DMS79 treated with DMSO at 0.1 percent for 48 hours (cell line): ENCODE measurements around the gene TNRC6C.

Experiments used
- DNase-seq: peaks from one replicate; lab custom pipeline; 2025; lab: John Stamatoyannopoulos, UW

Gene TNRC6C

DNA sequence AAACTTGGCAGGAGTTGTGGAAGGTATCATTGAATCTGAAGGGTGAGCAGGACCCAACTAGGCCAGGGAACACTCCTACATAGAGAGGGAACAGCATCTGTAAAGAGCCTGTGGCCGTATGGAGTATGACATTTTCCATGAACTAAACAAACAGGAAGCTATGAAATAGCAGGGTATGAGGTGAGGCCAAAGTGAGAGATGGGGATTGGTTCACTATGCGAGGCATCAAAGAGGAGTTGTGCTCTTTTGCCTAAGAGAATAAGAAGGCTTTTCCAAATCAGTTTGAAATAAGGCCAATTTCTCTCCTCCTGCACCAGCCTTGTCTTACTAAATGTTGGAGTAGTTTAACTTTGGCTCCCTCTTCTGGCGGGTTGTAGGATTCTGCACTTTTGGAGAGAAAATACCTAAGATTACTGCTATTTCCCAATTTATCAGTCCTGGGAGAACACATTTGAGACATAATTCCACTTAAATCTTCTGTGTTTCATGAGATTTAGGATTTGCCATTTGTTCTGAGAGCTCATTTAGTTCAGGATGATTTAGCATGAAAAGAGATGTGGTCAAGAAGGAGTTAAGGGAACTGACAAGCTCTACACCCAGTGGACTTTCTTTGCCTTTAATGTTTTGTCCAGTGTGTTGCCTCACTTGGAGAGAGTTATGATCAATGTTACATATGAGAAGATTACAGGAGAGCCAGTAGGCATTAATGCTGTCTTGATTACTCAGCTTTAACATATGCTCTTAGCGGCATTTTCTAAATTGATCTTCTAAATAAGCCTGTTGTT lies 55.4 kb downstream of the TNRC6C start:
- peak; percentile 64 for DNase-seq

DNA sequence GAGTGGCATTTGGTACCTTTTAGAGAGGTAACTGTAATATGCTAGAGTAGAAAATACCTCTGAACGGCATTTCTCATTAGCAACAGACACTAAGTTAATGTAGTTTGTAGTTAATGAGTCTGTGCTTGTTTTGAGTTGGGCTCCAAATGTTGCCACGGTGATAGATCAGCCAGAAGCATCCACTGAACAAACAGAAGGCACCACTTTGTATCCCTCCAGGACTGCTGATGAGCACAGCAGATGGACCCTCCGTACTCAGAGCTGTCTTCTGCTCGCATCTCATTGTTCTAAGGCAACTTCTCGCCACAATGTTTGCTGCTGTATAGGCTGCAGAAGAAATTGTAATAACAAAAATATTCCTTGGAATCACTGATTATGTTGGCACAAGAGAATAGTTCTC lies 56.1 kb downstream of the TNRC6C start:
- no peak for DNase-seq

DNA sequence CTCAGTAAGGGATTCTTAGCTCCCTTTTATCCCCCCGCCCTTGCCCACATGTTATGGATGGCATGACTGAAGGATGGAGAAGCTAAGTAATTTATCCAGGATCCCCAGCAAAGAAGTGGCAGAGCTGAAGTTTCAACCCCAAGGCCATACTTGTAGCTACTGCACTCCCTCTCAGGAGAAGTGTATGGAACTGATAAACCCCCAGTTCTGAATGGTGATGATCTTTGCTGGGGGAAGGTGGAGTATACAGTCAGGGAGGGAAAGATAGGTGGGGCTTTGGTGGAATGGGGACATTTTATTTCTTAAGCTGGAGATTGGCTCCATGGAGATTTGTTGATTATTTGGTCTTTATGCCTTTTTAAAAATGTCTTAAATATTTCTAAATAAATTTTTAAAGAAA lies 58.3 kb downstream of the TNRC6C start:
- no peak for DNase-seq

DNA sequence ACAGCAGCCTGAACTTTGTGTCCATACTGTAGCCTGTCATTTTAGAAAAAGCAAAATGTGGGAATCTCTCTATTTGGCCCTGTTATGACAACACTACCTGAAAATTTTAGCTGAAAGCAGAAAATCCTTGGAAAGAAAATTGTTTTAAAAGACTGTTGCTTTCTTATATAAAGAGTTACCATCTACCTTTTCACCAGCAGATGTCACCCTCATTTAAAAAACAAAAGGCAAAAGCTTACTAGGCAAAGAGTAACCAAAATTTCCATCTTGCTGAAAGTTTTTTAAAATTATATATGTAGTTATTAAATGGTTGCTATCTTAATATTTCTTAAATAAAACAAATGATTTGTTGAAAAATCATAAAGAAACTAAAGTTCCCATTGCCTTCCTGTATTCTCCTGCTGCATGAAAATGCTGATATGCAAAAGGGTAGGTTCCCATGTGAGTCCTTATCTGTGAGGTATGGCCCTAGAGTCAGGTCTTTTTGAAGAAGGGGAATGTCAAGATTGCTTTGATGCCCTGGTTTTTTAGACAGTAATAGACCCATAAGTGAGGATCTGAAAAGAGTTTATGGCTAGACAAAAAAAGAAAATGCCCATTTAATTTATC lies 61.0 kb downstream of the TNRC6C start:
- DNase-seq = peak; percentile 23

DNA sequence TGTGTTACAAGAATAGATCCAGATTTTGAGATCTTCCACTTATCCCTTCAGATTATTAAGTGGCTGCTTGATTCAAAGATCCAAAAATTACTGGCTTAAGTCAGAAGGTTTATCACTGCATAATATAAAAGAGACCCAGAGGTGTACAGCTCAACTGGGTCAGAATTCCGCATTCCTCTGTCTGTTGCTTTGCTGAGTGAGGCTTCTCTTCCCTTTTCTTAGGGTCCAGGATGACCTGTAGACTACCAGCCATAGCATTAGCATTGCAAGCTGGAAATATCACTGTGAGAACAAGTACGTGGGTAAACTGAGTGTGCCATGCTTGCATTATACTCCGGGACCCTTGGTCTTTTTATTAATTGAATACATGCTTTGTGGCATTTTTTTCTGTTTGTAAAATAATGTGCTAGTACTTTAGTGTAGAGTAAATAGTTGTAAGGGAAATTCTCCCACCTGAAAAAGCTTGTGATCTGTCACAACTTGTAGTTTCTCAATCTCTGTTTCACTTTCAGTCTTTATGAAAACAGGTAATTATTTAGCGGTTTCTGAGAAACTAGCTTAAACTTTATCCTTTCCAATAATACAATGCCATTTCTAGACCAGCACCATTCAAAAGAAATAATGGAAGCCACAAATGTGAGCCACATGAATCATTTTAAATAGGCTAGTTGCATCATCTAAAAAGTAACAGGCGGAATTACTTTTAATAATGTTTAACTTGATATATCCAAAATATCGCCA lies 61.6 kb downstream of the TNRC6C start:
- no peak for DNase-seq

DNA sequence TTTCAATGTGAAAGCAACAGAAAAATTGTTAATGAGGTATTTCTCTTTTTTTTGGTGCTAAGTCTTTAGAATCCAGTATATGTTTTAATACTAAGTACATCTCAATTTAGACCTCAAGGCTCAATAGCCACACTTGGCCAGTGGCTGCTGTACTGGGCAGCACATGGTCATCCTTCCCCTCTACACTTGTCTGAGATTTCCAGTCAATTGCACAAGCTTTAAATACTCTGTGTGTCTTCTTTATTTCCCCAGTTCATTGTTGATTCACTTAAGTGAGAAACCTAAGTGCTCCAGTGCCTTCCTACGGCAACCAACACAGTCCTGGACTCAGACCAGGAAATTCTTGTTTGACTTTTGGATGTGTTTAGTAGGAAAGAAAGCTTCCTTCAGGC lies 62.2 kb downstream of the TNRC6C start:
- no peak for DNase-seq

DNA sequence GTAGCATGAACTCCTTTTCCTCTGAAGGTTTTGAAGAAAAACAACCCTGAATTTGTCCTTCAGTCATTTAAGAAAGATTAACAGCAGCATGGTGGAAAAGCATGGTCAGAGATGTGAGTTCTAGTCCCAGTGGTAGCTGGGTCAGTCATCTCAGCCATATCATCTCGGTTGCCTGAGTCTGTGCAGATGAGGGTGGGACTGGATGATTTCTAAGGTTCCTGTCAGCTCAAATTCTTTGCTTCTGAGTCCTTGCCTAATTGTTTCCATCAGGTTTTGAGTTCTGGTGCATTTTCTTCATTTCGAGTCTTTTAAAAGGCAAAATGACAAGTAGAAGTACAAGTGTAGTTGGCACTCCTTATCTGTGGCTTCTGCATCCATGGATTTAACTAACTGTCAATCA lies 63.9 kb downstream of the TNRC6C start:
- DNase-seq = no peak

DNA sequence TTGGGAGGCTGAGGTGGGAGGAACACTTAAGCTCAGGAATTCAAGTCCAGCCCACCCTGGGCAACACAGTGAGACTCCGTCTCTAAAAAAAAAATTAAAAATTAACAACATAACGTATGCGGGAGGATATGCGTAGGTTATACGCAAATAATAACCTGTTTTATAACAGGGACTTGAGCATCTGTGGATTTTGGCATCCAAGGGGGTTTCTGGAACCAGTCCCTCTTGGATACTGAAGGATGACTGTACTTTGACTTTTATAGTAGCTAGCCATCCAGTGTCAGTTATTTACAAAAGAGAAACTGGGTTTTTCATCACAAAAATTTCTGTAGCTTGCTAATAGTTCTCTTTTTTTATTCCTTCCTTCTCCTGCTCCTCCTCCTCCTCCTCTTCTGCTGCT lies 64.5 kb downstream of the TNRC6C start:
- DNase-seq = no peak

DNA sequence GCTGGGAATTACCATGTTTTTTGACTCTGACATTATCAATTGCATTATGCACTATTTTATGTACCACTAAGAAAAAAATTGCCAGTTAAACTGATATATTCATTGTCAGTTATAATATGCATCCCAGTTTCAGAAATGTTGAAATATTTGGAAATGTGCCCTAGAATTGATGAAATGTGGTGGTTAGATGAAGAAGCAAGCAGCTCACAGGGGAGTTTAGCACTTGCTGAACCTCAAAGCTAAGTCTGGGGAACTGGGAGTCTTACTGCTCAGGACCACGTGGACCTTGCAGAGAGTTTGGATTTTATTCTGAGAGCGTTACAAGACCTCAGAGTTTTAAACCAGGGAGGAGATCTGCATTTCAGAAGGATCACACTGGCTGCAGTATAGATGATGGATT lies 67.9 kb downstream of the TNRC6C start:
- DNase-seq = no peak

DNA sequence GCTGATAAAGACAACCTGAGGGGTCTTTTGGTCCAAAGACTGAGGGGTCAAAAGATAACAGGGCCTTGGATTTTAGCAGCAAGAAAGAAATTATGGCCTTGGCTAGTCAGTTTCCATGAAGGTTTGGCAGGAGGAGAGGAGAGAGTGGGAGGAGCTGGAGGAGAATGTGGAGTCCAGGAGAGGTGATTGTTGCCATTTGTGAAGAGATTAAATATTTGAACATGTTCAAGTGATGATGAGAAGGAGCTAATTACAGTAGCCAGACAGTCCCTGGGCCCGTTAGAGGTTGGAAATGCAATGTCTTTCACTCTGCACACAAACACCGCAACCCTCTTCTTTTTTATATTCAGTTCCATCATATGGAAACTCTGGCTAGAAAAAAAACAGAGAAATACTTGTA lies 68.6 kb downstream of the TNRC6C start:
- no peak for DNase-seq

DNA sequence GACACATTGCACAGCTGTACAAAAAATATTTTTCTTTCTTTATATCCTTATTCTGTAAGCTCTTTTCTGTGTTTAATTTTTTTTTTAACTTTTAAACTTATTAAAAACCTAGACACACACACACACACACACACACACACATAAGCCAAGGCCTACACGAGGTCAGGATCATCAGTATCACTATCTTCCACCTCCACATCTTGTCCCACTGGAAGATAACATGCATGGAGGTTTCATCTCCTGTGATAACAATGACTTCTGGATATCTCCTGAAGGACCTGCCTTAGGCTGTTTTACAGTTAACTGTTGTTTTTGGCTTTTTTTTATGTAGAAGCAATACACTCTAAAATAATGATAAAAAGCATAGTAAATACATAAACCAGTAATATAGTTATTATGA lies 71.2 kb downstream of the TNRC6C start:
- DNase-seq = no peak

DNA sequence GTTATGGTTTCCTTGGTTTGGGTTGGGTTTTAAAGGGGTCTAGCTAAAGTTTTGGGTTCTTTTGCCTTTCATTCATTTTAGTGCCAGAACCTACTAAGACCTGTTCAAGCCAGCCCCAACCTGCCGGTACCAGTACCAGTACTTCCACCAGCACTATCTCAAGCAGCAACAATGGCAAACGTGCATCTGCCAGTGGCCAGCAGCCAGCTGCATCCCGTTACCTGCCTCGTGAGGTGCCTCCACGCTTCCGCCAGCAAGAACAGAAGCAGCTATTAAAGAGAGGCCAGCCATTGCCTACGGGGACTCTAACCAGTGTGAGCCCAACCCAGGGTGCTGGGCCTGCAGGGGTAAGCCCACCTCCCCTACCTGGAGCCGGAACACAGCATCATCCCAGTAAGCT lies 72.9 kb downstream of the TNRC6C start:
- DNase-seq = no peak

DNA sequence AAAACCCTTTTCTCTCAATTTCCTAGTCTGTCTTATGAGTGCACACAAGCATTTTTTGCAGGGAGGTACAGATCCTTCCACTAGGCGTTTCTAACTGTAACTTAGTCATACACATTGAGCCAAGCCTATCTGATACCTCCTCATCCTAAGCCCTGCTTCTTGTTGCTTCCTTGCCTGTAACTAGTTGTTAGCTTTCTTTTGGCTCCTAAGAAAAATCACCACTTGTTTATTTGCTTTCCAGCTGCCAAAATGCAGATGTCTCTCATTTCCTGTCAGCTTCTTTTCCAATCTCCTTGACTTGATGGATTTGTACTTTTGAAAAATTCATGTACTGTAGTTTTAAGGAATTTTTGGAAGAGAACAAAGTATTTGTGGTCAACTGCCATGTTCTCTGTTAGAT lies 73.7 kb downstream of the TNRC6C start:
- DNase-seq = no peak

DNA sequence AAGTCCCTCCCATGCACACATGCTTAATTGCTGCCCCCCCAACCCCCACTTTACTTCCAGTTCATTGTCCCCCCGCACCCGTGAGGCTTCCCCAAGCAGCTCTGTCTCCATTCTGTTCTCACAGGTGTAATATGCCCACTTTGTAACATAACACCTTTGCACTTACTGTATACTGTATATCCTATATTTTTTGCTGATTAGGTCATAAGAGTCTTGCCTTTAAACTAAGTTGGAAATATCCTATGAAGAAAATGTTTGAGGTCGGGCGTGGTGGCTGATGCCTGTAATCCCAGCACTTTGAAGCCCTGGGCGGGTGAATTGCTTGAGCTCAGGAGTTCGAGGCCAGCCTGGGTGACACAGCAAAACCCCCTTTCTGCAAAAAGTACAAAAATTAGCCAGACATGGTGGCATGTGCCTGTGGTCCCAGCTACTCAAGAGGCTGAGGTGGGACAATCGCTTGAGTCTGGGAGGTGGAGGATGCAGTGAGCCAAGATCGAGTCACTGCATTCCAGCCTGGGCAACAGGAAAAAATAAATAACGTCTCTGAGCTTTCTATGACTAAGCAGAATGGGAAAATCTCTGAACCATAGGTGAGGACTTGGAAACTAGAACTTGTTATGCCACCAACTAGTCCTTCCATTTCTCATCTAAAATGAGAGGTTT lies 76.1 kb downstream of the TNRC6C start:
- DNase-seq = no peak

DNA sequence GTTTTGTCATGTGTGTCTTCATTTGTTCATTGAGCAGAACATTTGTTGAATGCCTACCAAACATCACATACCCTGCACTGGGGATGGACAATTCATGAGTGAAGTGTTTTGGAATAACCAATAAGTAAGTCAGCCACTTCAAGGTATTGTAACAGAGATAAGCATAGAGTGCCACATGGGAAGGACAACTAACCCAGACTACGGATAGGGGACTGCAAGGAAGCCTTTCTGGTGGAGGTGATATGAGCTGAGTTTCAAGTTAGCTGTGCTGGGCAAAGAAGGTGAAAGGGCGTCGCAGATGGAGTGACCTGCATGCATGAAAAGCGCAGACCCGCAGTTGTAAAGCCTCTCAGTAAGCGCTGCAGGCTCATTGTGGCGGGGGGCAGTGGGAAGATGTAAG lies 78.8 kb downstream of the TNRC6C start:
- DNase-seq = no peak

DNA sequence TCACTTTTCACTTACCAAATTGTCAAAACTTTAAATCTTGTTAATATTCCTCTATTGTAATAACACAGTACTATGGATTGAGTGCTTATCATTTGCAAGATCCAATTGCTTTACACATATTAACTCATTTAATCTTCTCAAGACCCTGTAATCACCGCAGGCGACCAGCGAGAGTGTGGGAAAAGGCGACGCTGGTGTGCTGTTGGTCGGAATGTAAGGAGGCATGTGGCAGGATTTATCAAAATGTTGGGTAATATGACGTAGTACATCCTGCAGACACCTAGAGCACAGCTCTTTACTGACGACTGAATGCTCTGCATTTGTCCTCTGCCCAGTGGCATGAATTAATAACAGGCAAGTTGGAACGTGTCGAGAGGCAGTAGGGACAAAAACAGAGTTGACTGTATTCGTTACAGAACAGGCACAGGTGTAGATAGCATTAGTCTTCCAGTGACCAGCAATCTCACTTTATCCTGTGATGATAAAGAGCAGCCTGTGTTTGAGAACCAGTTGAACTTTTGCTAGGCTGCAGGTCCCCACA lies 80.3 kb downstream of the TNRC6C start:
- peak; percentile 24 for DNase-seq

DNA sequence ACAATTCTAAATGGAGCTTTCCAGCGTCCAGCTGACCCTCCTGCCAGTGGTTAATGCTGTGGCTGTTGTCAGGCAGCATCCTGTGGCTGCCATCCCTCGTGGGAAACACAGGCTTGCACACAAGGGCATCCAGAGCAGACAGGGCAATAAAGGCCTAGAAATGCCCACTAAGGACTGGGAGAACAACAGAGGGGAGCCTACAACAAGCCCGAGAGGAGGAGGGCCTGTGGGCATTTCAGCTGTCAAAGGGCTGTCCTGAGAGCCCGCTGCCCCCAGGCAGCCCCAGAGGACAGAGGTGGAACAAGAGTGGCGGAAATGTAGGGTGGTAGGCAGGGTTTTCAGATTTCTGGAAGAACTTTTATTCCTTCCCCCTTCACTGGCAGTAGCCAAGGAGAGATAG lies 81.1 kb downstream of the TNRC6C start:
- DNase-seq = no peak

DNA sequence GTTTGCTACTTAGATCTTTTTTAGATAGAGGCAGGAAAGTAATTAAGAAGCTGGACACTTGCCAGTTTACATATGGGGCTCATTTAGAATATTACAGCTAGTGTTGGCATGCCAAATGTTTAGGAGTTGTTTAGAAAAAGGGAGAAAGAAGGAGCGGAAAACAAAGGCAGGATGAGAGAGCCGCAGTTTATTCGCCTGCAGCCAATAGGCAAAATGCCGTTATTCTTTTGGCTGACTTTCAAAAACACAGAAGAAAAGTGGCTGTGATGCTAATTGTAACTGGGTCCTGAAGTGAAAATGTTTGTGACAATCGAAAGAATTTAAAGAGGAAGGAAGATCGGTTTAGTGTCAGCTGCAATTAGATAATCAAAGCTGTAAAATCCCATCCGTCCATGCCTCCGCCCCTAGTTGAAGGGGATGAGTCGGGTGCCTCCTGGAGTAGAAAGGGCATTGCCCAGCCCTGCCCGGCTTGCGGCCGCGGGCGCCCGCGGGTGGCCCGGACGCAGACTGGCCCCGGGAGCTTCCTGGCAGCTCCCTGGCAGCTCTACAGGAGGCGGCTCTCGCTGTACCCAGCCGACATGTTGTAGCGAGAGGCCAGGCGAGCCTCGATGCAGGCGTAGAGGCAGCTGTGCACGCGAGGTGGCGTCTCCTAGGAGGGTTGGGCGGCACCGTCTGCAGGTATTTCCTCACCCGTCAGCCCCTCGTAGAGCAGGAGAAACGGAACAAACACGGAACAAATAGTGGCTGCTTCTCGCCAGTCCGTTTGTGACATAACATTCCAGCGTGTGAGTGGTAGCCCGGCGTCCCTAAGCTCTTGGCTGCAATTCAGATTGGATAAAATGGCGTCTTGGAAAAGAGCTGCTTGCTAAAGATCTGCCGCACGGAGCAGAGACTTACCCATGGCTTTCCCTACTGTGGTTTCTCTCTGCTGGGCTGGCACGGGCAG lies 82.2 kb downstream of the TNRC6C start:
- peak; percentile 69 for DNase-seq

DNA sequence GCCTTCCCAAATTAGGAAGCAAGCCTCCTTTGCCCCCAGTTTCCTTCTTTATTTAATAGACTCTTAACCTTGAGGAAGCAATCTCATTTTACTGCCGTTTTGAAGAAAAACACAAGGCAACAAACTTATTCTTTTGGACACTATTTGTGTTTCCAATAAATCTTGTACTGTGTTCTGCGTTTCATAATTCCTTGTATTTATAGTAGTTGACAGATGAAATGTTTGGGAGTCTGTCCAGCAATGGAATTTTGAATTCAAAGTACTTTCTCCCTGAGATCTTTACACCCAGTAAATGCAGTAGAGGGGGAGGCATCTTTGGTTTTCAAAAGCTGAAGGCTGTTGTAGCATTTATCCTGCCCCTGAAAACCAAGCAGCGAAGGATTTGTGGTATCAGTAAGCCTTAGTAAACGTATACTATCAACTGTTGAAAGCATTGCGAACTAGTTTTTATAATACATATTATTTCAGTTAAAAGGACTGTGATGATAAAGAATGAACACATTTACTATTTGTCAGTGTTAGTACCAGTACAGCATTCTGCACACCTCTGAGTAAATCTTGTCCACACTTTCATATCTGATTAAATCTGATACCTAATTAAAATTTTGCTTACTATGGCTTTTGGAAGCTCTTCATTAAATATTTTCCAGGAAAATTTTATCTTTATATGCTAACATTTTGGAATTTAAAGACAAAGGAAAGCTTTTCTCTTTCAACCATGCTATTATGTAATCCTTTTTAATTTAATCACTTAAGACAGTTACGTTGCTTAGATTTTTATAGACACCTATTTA lies 83.1 kb downstream of the TNRC6C start:
- DNase-seq = peak; percentile 22

DNA sequence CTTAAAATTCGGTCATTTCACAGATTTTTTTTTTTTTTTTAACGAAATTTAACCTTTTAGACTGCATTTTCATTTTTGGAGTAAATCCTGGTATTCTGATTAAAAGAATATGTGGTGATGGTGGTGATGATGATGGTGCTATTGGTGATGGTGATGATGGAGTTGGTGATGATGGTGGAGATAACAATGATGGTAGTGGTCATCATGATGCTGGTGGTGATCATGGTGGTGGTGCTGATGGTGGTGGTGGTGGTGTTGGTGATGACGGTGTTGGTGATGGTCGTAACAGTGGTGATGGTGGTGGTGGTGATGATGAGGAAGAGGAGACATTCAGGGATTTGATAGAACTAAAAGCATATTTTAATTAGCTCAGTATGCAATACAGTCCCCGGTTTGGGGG lies 84.0 kb downstream of the TNRC6C start:
- no peak for DNase-seq

DNA sequence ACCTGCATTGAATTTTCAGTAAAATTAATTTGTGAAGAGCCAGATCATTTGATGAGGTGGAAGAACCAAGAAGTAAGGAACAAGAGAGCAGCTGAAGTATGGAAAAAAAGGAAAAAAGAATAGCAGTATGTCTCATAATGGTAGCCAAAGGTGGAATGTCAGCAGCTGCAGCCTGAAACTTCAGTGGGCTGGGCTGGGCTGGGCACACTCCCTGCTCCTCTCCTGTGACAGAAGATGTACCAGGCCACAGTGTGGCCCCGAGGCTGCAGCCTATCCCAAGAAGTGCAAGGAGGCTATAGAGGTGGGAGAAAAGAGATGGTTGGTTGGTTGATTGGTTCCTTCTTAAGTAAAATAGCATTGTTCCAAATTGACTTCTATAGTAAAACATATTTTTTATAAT lies 84.5 kb downstream of the TNRC6C start:
- no peak for DNase-seq
